ENCODE results near the gene CTAGE1.

GRCh38 chr18:22428672-22429071 is 11.0 kb upstream of the CTAGE1 start:
- no peak for TF ChIP-seq POLR2AphosphoS5 (IDR thresholded peaks at IDR 0.05; ENCODE audit: low read length)
- TF ChIP-seq MTA3 (IDR thresholded peaks at IDR 0.05; ENCODE audit: borderline replicate concordance, low read length): no peak
- no peak for TF ChIP-seq CTCF (IDR thresholded peaks at IDR 0.05 in 2 of 3, conservative IDR thresholded peaks at IDR 0.05 in 1 of 3; ENCODE audit: control insufficient read depth in 2 of 3, extremely low read depth in 1 of 3, insufficient read depth in 1 of 3, low read depth in 3 of 3, low read length in 3 of 3)
- no peak for TF ChIP-seq EZH2 (IDR thresholded peaks at IDR 0.05; ENCODE audit: borderline replicate concordance, control insufficient read depth, low read depth, low read length)
- TF ChIP-seq POLR2A (IDR thresholded peaks at IDR 0.05; ENCODE audit: low read depth, low read length): no peak
- TF ChIP-seq, protein P1, sequence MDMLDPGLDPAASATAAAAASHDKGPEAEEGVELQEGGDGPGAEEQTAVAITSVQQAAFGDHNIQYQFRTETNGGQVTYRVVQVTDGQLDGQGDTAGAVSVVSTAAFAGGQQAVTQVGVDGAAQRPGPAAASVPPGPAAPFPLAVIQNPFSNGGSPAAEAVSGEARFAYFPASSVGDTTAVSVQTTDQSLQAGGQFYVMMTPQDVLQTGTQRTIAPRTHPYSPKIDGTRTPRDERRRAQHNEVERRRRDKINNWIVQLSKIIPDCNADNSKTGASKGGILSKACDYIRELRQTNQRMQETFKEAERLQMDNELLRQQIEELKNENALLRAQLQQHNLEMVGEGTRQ (IDR thresholded peaks at IDR 0.05; ENCODE audit: borderline replicate concordance, low read depth, low read length): no peak
- TF ChIP-seq HDAC6 (IDR thresholded peaks at IDR 0.05; ENCODE audit: unreplicated experiment): no peak
- TF ChIP-seq CREB1 (IDR thresholded peaks at IDR 0.05; ENCODE audit: low read depth): no peak

All from GM12878 (cell line).